Stomach (tissue), 4 donors: Measurements from ENCODE around the gene ZMIZ1.

Experiments
- POLR2A ChIP-seq, 4 donors: fragments of 450-650 bp; IDR thresholded peaks; one replicate each; pipeline ENCODE4 v1.6.1; 2016; ENCODE audit warnings: antibody characterized with exemption in 4 of 4, control low read depth in 2 of 4, mild to moderate bottlenecking in 1 of 4, moderate library complexity in 1 of 4
- POLR2AphosphoS5 ChIP-seq, 3 donors: sonication (generic); formaldehyde crosslinking; IDR thresholded peaks; one replicate each; pipeline ENCODE4 v1.6.1; 2016; ENCODE audit warnings: antibody characterized with exemption in 3 of 3

- TF ChIP-seq POLR2AphosphoS5 (IDR thresholded peaks at IDR 0.05) (peak in 1 of 3 donors; percentile 29), POLR2A (IDR thresholded peaks at IDR 0.05) (no peak)
Measured at GRCh38 chr10:79020015-79020491, 48.7 kb upstream of the ZMIZ1 start.
